Lung (tissue), 12 donors: ENCODE results near the gene DNAJC13. TPM values are rescaled to one million over a fixed set of nuclear protein-coding genes. Genes with fewer than 3 reads are reported as not detected.
A peak's percentile ranks its signal among the peaks of the same experiment; 100 is the strongest.

Experiments used
- ATAC-seq: fragments of 200-7000 bp; cut with Tn5 transposase; one replicate; pipeline ENCODE4 v1.9.1; 2020; ENCODE audit warnings: moderate number of reproducible peaks; ENCODE audit not compliant: insufficient read depth, low FRiP score
- DNase-seq, 3 donors: peaks; one replicate each; pipeline ENCODE4 v3.0.0-alpha.2; 2013 to 2017
- H3K27ac ChIP-seq, 2 donors: one replicate each; pipeline ENCODE4 v1.5.1; 2013; ENCODE audit warnings: mild to moderate bottlenecking in 2 of 2, moderate library complexity in 2 of 2, control low read depth in 1 of 2, inconsistent platforms in 1 of 2, low read depth in 1 of 2, low read length in 1 of 2
- H3K27me3 ChIP-seq, 3 donors: one replicate each; pipeline ENCODE4 v1.5.1; 2013; ENCODE audit warnings: low read length in 2 of 3; ENCODE audit not compliant: control insufficient read depth in 3 of 3, insufficient read depth in 3 of 3
- H3K36me3 ChIP-seq, 4 donors: one replicate each; pipeline ENCODE4 v1.5.1; 2013; ENCODE audit warnings: low read length in 4 of 4, mild to moderate bottlenecking in 1 of 4, moderate library complexity in 1 of 4; ENCODE audit not compliant: control insufficient read depth in 4 of 4, insufficient read depth in 4 of 4
- H3K4me1 ChIP-seq, 5 donors: one replicate each; pipeline ENCODE4 v1.5.1; 2013; ENCODE audit warnings: low read length in 5 of 5, mild to moderate bottlenecking in 2 of 5, moderate library complexity in 1 of 5; ENCODE audit not compliant: control insufficient read depth in 5 of 5, insufficient read depth in 5 of 5
- H3K4me3 ChIP-seq: one replicate; pipeline ENCODE4 v1.5.1; 2013; ENCODE audit warnings: mild to moderate bottlenecking, control low read depth, moderate library complexity
- H3K9ac ChIP-seq, 2 donors: one replicate each; pipeline ENCODE4 v1.5.1; 2013; ENCODE audit warnings: low read length in 2 of 2, control low read depth in 1 of 2; ENCODE audit not compliant: insufficient read depth in 1 of 2
- H3K9me3 ChIP-seq, 4 donors: one replicate each; pipeline ENCODE4 v1.5.1; 2013; ENCODE audit warnings: low read length in 3 of 4, mild to moderate bottlenecking in 1 of 4, moderate library complexity in 1 of 4; ENCODE audit not compliant: control insufficient read depth in 4 of 4, insufficient read depth in 3 of 4
- WGBS, 2 donors: extraction: QIAGEN DNeasy Blood & Tissue Kit; methylation state at CpG; one replicate each; pipeline ENCODE4 v1.1.7; 2013; 5-methylcytosine and 5-hydroxymethylcytosine counted together
- polyA plus RNA-seq, 2 donors: library from polyadenylated mRNA; stranded (reverse); fragments of 200-250 nt; gene quantifications; one replicate each; pipeline ENCODE4 v1.2.1, GENCODE V29; 2013
- total RNA-seq, 2 donors: library from RNA; depleted of rRNA in 1 of 2; stranded (reverse); fragments of >200 nt in 1 of 2; gene quantifications; one replicate each; pipeline ENCODE4 v1.2.1, GENCODE V29; 2014 to 2021
- TF ChIP-seq, protein P1 (sequence below): IDR thresholded peaks from 2 replicates; pipeline ENCODE4 v1.5.1; 2012; ENCODE audit warnings: mild to moderate bottlenecking; ENCODE audit errors: control extremely low read depth, extremely low read depth
- donor health status: control.
- donor health status: control.
- donor health status: Bipolar disorder and iron deficiency.
- donor health status: healthy.
- donor health status: DM: yes; HTN: yes; CAD: no.

DNAJC13 gene
- total and polyA plus RNA-seq, 4 donors, result 6.7 to 132 (median 23.5) TPM

DNA sequence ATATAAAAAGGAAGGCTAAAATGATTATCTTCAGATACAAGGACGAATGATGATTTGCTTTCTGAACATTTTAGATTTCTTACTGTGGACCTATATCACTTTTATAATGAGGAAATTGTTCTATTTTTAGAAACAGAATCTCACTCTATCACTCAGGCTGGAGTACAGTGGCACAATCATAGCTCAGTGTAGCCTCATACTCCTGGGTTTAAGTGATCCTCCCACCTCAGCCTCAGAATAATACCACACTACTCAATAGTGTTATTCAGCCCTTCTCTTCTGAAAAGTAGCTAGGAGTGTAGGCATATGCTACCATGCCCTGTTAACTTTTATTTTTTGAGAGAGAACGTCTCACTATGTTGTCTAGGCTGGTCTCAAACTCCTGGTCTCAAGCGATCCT is 15.8 kb downstream of the DNAJC13 start:
- Histone ChIP-seq H3K27ac (no peak overlapping the region), H3K9ac (no peak overlapping the region), H3K4me3 (no peak overlapping the region), H3K9me3 (no peaks in the 10 kb centered on the region), H3K27me3 (no peaks in the 10 kb centered on the region), H3K36me3 (no peaks in the 10 kb centered on the region), H3K4me1 (peaks cover 0 to 16% (median 4%) of the 10 kb centered on the region in 5 donors)
- DNase-seq (no peak), ATAC-seq (no peak)
- 94 to 95% methylated on average over 3 of the region's 3 CpGs for WGBS, 2 donors
- TF ChIP-seq, protein P1, sequence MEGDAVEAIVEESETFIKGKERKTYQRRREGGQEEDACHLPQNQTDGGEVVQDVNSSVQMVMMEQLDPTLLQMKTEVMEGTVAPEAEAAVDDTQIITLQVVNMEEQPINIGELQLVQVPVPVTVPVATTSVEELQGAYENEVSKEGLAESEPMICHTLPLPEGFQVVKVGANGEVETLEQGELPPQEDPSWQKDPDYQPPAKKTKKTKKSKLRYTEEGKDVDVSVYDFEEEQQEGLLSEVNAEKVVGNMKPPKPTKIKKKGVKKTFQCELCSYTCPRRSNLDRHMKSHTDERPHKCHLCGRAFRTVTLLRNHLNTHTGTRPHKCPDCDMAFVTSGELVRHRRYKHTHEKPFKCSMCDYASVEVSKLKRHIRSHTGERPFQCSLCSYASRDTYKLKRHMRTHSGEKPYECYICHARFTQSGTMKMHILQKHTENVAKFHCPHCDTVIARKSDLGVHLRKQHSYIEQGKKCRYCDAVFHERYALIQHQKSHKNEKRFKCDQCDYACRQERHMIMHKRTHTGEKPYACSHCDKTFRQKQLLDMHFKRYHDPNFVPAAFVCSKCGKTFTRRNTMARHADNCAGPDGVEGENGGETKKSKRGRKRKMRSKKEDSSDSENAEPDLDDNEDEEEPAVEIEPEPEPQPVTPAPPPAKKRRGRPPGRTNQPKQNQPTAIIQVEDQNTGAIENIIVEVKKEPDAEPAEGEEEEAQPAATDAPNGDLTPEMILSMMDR, result no peak

DNA sequence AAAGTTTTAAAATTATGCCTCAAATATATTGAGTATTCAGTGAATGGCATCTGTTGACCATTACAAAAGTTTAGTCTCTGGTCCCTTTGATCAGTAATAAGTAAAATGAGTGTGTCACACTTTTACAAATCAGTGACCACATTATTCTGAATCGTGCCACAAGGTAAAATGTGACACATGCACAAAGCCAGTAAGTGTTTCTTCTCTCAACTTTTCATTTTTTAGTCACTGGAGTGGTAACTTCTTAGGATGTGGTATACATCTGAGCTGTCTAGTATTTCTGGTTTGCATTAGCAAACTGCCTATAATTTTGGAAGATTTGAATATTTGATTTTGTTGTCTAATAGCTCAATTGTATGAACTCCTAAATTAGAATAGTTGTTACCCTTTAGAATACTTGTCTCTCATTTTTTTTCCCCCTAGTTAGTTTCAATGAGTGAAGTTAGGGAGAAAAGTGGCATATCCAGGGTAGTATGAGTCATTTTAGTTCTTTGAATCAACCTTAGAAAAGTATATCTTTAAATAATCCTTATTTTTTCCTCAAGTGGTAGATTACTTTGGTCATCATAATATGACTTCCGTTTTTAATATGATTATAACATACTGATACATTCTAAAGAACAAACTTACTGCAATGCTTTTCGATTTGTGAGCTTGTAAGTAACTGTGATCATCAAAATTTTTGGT is 18.1 kb downstream of the DNAJC13 start:
- Histone ChIP-seq H3K4me1 (peaks cover 0 to 16% (median 4%) of the 10 kb centered on the region in 5 donors), H3K9ac (peak overlapping the region in 1 of 2 donors; percentile 35), H3K4me3 (no peak overlapping the region), H3K27ac (no peak overlapping the region), H3K9me3 (no peaks in the 10 kb centered on the region), H3K27me3 (no peaks in the 10 kb centered on the region), H3K36me3 (peaks cover 0 to 2% (median 0%) of the 10 kb centered on the region in 4 donors)
- WGBS, 2 donors, result 75 to 76% methylated on average over 3 of the region's 3 CpGs
- DNase-seq (no peak), ATAC-seq (no peak)
- TF ChIP-seq, protein P1, result no peak

DNA sequence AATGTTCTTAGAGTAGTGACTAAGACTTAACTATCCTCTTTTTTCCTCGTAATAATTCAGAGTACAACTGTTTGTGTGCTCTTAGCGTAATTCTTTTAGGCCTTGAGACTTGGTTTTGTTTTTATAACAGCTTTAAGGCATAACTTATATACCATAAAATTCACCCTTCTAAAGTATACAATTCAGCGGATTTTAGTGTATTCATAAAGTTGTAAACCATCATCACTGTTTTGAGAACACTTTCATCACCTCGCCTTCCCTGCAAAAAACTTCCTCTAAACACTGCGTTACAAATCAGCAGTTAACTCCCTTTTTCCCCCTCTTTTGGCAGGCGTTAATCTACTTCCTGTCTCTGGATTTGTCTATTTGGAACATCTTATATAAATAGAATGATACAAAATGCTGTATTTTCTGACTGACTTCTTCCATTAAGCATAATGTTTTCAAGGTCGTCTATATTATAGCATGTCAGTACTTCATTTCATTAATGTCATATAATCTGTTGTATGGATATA is 18.7 kb downstream of the DNAJC13 start:
- WGBS, 2 donors, result 35 to 50% methylated on average over 7 of the region's 7 CpGs

More for the DNA sequence above, 18.7 kb downstream of the DNAJC13 start:
- peak overlapping the region in 1 of 2 donors; percentile 35 for H3K9ac ChIP-seq
- H3K36me3 ChIP-seq, result peaks cover 0 to 2% (median 0%) of the 10 kb centered on the region in 4 donors
- H3K27me3 ChIP-seq, result no peaks in the 10 kb centered on the region
- H3K27ac ChIP-seq, result no peak overlapping the region
- no peak overlapping the region for H3K4me3 ChIP-seq
- no peak for ATAC-seq
- peak in 2 of 3 donors; percentile 72 to 85 for DNase-seq
- no peaks in the 10 kb centered on the region for H3K9me3 ChIP-seq
- H3K4me1 ChIP-seq, result peaks cover 0 to 16% (median 4%) of the 10 kb centered on the region in 5 donors
- TF ChIP-seq, protein P1, result no peak
